GM12892 (cell line): ENCODE data around the gene CPSF6.

Experiments used
- POLR2A ChIP-seq: IDR thresholded peaks from 2 replicates; pipeline ENCODE4 v1.6.1; 2011; ENCODE audit warnings: low read depth, low read length, control low read depth
- POLR2AphosphoS5 ChIP-seq: IDR thresholded peaks from 2 replicates; pipeline ENCODE4 v1.6.1; 2011; ENCODE audit warnings: low read depth, low read length, control low read depth
- TAF1 ChIP-seq: IDR thresholded peaks from 2 replicates; pipeline ENCODE4 v1.6.1; 2011; ENCODE audit warnings: low read depth, mild to moderate bottlenecking, control low read depth, low read length, borderline replicate concordance

- TF ChIP-seq POLR2A (no peak), POLR2AphosphoS5 (no peak), TAF1 (no peak)
These were observed 78.9 kb downstream of the CPSF6 start for GRCh38 chr12:69318225-69318624.
